ENCODE data around the gene CCDC14. TPM values are rescaled to one million over a fixed set of nuclear protein-coding genes. Genes with fewer than 3 reads are reported as not detected.

The CCDC14 gene
- total and polyA plus RNA-seq, 3 experiments from 2014 or later, result 9.5 to 36.0 (median 31.6) TPM

- Mint-ChIP-seq H3K27me3 (peaks cover 45 to 77% of the 10 kb centered on the region in 2 donors), H3K4me3 (peak overlapping the region in 1 of 7 donors; percentile 20), H3K36me3 (peaks cover 0 to 1% (median 0%) of the 10 kb centered on the region in 3 donors), H3K27ac (no peak overlapping the region), H3K4me1 (peaks cover 8 to 21% (median 12%) of the 10 kb centered on the region in 3 donors), H3K9me3 (peaks cover 0 to 3% (median 2%) of the 10 kb centered on the region in 5 donors)
- Histone ChIP-seq H3K4me3 (ENCODE audit: low read length) (no peak overlapping the region), H3K27ac (ENCODE audit: low read depth, low read length) (no peak overlapping the region), H3K4me1 (ENCODE audit: insufficient read depth, low read length) (no peaks in the 10 kb centered on the region), H3K36me3 (ENCODE audit: insufficient read depth, low read length) (no peaks in the 10 kb centered on the region), H3K9me3 (ENCODE audit: low read length) (no peaks in the 10 kb centered on the region), H3K27me3 (ENCODE audit: insufficient read depth, low read length, poor library complexity, severe bottlenecking) (peaks cover 4% of the 10 kb centered on the region)
- ChIA-PET CTCF (no interaction called here), POLR2A (no interaction called here)
- no peak for DNase-seq
Observed at GRCh38 chr3:123884993-123885392, 76.0 kb downstream of the CCDC14 start.

- POLR2A ChIA-PET, result no interaction called here
- H3K4me1 ChIP-seq (ENCODE audit: insufficient read depth, low read length), result no peaks in the 10 kb centered on the region
Observed at GRCh38 chr3:123884203-123884831, 76.7 kb downstream of the CCDC14 start, which contains the start of gene MYLK. TSS of gene MYLK (minus strand) at chr3:123884332. CDS start at chr3:123793841, 90,491 bp downstream.

GRCh38 chr3:123883701-123884202 lies 77.3 kb downstream of the CCDC14 start:
- Histone ChIP-seq H3K36me3 (ENCODE audit: insufficient read depth, low read length) (no peaks in the 10 kb centered on the region), H3K27ac (ENCODE audit: low read depth, low read length) (no peak overlapping the region), H3K9me3 (ENCODE audit: low read length) (no peaks in the 10 kb centered on the region), H3K4me3 (ENCODE audit: low read length) (no peak overlapping the region), H3K4me1 (ENCODE audit: insufficient read depth, low read length) (no peaks in the 10 kb centered on the region), H3K27me3 (ENCODE audit: insufficient read depth, low read length, poor library complexity, severe bottlenecking) (peaks cover 4% of the 10 kb centered on the region)
- Mint-ChIP-seq H3K4me1 (peaks cover 8 to 21% (median 12%) of the 10 kb centered on the region in 3 donors), H3K27me3 (peaks cover 34 to 66% of the 10 kb centered on the region in 2 donors), H3K36me3 (no peaks in the 10 kb centered on the region), H3K9me3 (peaks cover 0 to 3% (median 2%) of the 10 kb centered on the region in 5 donors), H3K4me3 (peak overlapping the region in 5 of 7 donors; percentile 3 to 71 (median 9)), H3K27ac (no peak overlapping the region)
- DNase-seq, result no peak
- POLR2A ChIA-PET, result no interaction called here
- CTCF ChIA-PET, result no interaction called here

More at GRCh38 chr3:123884203-123884831, 76.7 kb downstream of the CCDC14 start, which contains the start of gene MYLK:
- CTCF ChIA-PET, result no interaction called here
- Mint-ChIP-seq H3K9me3 (peaks cover 0 to 3% (median 2%) of the 10 kb centered on the region in 5 donors), H3K27me3 (peaks cover 39 to 71% of the 10 kb centered on the region in 2 donors), H3K4me3 (peak within 1 kb of the TSS in 6 of 7 donors; percentile 64 to 78 (median 72)), H3K36me3 (no peaks in the 10 kb centered on the region), H3K4me1 (peaks cover 8 to 21% (median 12%) of the 10 kb centered on the region in 3 donors), H3K27ac (peak within 1 kb of the TSS in 1 of 8 donors; percentile 50)
- peak in 1 of 5 donors; percentile 13 for DNase-seq
- Histone ChIP-seq H3K27ac (ENCODE audit: low read depth, low read length) (no peak within 1 kb of the TSS), H3K9me3 (ENCODE audit: low read length) (no peaks in the 10 kb centered on the region), H3K36me3 (ENCODE audit: insufficient read depth, low read length) (no peaks in the 10 kb centered on the region), H3K4me3 (ENCODE audit: low read length) (no peak within 1 kb of the TSS), H3K27me3 (ENCODE audit: insufficient read depth, low read length, poor library complexity, severe bottlenecking) (peaks cover 4% of the 10 kb centered on the region)

GRCh38 chr3:123883111-123883510 lies 77.9 kb downstream of the CCDC14 start:
- H3K4me1 ChIP-seq (ENCODE audit: insufficient read depth, low read length), result no peaks in the 10 kb centered on the region
- Mint-ChIP-seq H3K4me3 (peak overlapping the region in 6 of 7 donors; percentile 3 to 71 (median 22)), H3K27ac (no peak overlapping the region), H3K36me3 (no peaks in the 10 kb centered on the region), H3K27me3 (peaks cover 34 to 59% of the 10 kb centered on the region in 2 donors), H3K4me1 (peaks cover 8 to 21% (median 12%) of the 10 kb centered on the region in 3 donors), H3K9me3 (peaks cover 0 to 3% (median 2%) of the 10 kb centered on the region in 5 donors)
- H3K36me3 ChIP-seq (ENCODE audit: insufficient read depth, low read length), result no peaks in the 10 kb centered on the region
- CTCF ChIA-PET, result no interaction called here
- H3K27me3 ChIP-seq (ENCODE audit: insufficient read depth, low read length, poor library complexity, severe bottlenecking), result peaks cover 4% of the 10 kb centered on the region
- POLR2A ChIA-PET, result no interaction called here
- DNase-seq, result no peak
- no peak overlapping the region for H3K4me3 ChIP-seq (ENCODE audit: low read length)
- no peaks in the 10 kb centered on the region for H3K9me3 ChIP-seq (ENCODE audit: low read length)
- H3K27ac ChIP-seq (ENCODE audit: low read depth, low read length), result no peak overlapping the region

GRCh38 chr3:123881771-123882170 lies 79.3 kb downstream of the CCDC14 start:
- H3K27me3 ChIP-seq (ENCODE audit: insufficient read depth, low read length, poor library complexity, severe bottlenecking), result peaks cover 4% of the 10 kb centered on the region
- no peak overlapping the region for H3K4me3 Mint-ChIP-seq
- no peak overlapping the region for H3K27ac Mint-ChIP-seq
- CTCF ChIA-PET, result no interaction called here
- no peaks in the 10 kb centered on the region for H3K9me3 ChIP-seq (ENCODE audit: low read length)
- POLR2A ChIA-PET, result no interaction called here
- peaks cover 0 to 3% (median 0%) of the 10 kb centered on the region in 5 donors for H3K9me3 Mint-ChIP-seq
- no peak for DNase-seq
- peaks cover 34 to 50% of the 10 kb centered on the region in 2 donors for H3K27me3 Mint-ChIP-seq
- no peak overlapping the region for H3K4me3 ChIP-seq (ENCODE audit: low read length)
- H3K36me3 Mint-ChIP-seq, result no peaks in the 10 kb centered on the region
- H3K4me1 Mint-ChIP-seq, result peaks cover 8 to 21% (median 12%) of the 10 kb centered on the region in 3 donors
- H3K36me3 ChIP-seq (ENCODE audit: insufficient read depth, low read length), result no peaks in the 10 kb centered on the region
- H3K27ac ChIP-seq (ENCODE audit: low read depth, low read length), result no peak overlapping the region
- no peaks in the 10 kb centered on the region for H3K4me1 ChIP-seq (ENCODE audit: insufficient read depth, low read length)

- Histone ChIP-seq H3K9me3 (ENCODE audit: low read length) (no peaks in the 10 kb centered on the region), H3K36me3 (ENCODE audit: insufficient read depth, low read length) (no peaks in the 10 kb centered on the region), H3K4me1 (ENCODE audit: insufficient read depth, low read length) (no peaks in the 10 kb centered on the region), H3K27ac (ENCODE audit: low read depth, low read length) (no peak overlapping the region), H3K4me3 (ENCODE audit: low read length) (no peak overlapping the region), H3K27me3 (ENCODE audit: insufficient read depth, low read length, poor library complexity, severe bottlenecking) (peaks cover 4% of the 10 kb centered on the region)
- H3K9me3 Mint-ChIP-seq, result peaks cover 0 to 3% (median 0%) of the 10 kb centered on the region in 5 donors
- ChIA-PET POLR2A (no interaction called here), CTCF (no interaction called here)
- H3K36me3 Mint-ChIP-seq, result no peaks in the 10 kb centered on the region
- peaks cover 29 to 46% of the 10 kb centered on the region in 2 donors for H3K27me3 Mint-ChIP-seq
- no peak for DNase-seq
- H3K27ac Mint-ChIP-seq, result no peak overlapping the region
- no peak overlapping the region for H3K4me3 Mint-ChIP-seq
- H3K4me1 Mint-ChIP-seq, result peaks cover 8 to 21% (median 12%) of the 10 kb centered on the region in 3 donors
Observed at GRCh38 chr3:123880998-123881561, 79.9 kb downstream of the CCDC14 start.

- Mint-ChIP-seq H3K4me3 (no peak overlapping the region), H3K27me3 (peaks cover 21 to 33% of the 10 kb centered on the region in 2 donors), H3K27ac (no peak overlapping the region), H3K36me3 (no peaks in the 10 kb centered on the region), H3K4me1 (peaks cover 6 to 14% (median 8%) of the 10 kb centered on the region in 3 donors), H3K9me3 (peaks cover 0 to 2% (median 0%) of the 10 kb centered on the region in 5 donors)
- DNase-seq, result no peak
- H3K27me3 ChIP-seq (ENCODE audit: insufficient read depth, low read length, poor library complexity, severe bottlenecking), result no peaks in the 10 kb centered on the region
- H3K9me3 ChIP-seq (ENCODE audit: low read length), result no peaks in the 10 kb centered on the region
- H3K36me3 ChIP-seq (ENCODE audit: insufficient read depth, low read length), result no peaks in the 10 kb centered on the region
- H3K27ac ChIP-seq (ENCODE audit: low read depth, low read length), result no peak overlapping the region
- H3K4me3 ChIP-seq (ENCODE audit: low read length), result no peak overlapping the region
- no peaks in the 10 kb centered on the region for H3K4me1 ChIP-seq (ENCODE audit: insufficient read depth, low read length)
- POLR2A ChIA-PET, result no interaction called here
- CTCF ChIA-PET, result no interaction called here
Observed at GRCh38 chr3:123878807-123879206, 82.2 kb downstream of the CCDC14 start.

GRCh38 chr3:123877965-123878364 lies 83.1 kb downstream of the CCDC14 start:
- peaks cover 17 to 27% of the 10 kb centered on the region in 2 donors for H3K27me3 Mint-ChIP-seq
- H3K4me3 ChIP-seq (ENCODE audit: low read length), result no peak overlapping the region
- no peak overlapping the region for H3K4me3 Mint-ChIP-seq
- no peaks in the 10 kb centered on the region for H3K36me3 ChIP-seq (ENCODE audit: insufficient read depth, low read length)
- ChIA-PET CTCF (no interaction called here), POLR2A (no interaction called here)
- peaks cover 0 to 2% (median 0%) of the 10 kb centered on the region in 5 donors for H3K9me3 Mint-ChIP-seq
- no peaks in the 10 kb centered on the region for H3K36me3 Mint-ChIP-seq
- H3K4me1 Mint-ChIP-seq, result peaks cover 0 to 5% (median 2%) of the 10 kb centered on the region in 3 donors
- no peak overlapping the region for H3K27ac Mint-ChIP-seq
- no peak overlapping the region for H3K27ac ChIP-seq (ENCODE audit: low read depth, low read length)
- no peaks in the 10 kb centered on the region for H3K9me3 ChIP-seq (ENCODE audit: low read length)
- no peaks in the 10 kb centered on the region for H3K4me1 ChIP-seq (ENCODE audit: insufficient read depth, low read length)
- H3K27me3 ChIP-seq (ENCODE audit: insufficient read depth, low read length, poor library complexity, severe bottlenecking), result no peaks in the 10 kb centered on the region
- DNase-seq, result no peak

Data from CD8-positive, alpha-beta memory T cell (primary cell).